VCaP (cell line): ENCODE measurements around the gene LAMA3.
A peak's percentile ranks its signal among the peaks of the same experiment; 100 is the strongest.

Source experiments
- H3K27ac ChIP-seq: fragments of 450-650 bp; 2 replicates; pipeline ENCODE4 v1.5.1; 2017
- CTCF ChIP-seq: fragments of 450-650 bp; conservative IDR thresholded peaks from 2 replicates; pipeline ENCODE4 v1.5.1; 2017; ENCODE audit warnings: mild to moderate bottlenecking, moderate library complexity

LAMA3 gene

GRCh38 chr18:23977719-23978483, 288.6 kb downstream of the LAMA3 start:
- TF ChIP-seq CTCF = no peak
- H3K27ac ChIP-seq = no peak overlapping the region

GRCh38 chr18:23981369-23981980, 292.2 kb downstream of the LAMA3 start:
- H3K27ac ChIP-seq = no peak overlapping the region
- TF ChIP-seq CTCF = no peak

- TF ChIP-seq CTCF = no peak
- H3K27ac ChIP-seq = peak overlapping the region; percentile 31; the same call in 1 of the 2 replicates
Measured at GRCh38 chr18:23982155-23983079, 293.2 kb downstream of the LAMA3 start.

- H3K27ac ChIP-seq = peak overlapping the region; percentile 31; the same call in 1 of the 2 replicates
- no peak for TF ChIP-seq CTCF
Measured at GRCh38 chr18:23983112-23983511, 293.9 kb downstream of the LAMA3 start.

- no peak for TF ChIP-seq CTCF
- no peak overlapping the region for H3K27ac ChIP-seq
Measured at GRCh38 chr18:23986600-23987359, 297.5 kb downstream of the LAMA3 start.

- no peak for TF ChIP-seq CTCF
- H3K27ac ChIP-seq = peak overlapping the region; percentile 69
Measured at GRCh38 chr18:23990474-23991410, 301.5 kb downstream of the LAMA3 start.
